DOHH2 (cell line): ENCODE results near the gene ZNF654.

Experiments
- H3F3A ChIP-seq: fragments of 200-600 bp; sonication (generic), shearing (Covaris generic); 2 replicates; pipeline ENCODE4 v1.6.0; 2016; ENCODE audit warnings: antibody characterized with exemption, mild to moderate bottlenecking; ENCODE audit not compliant: control insufficient read depth, insufficient read depth
- H3K27ac ChIP-seq: fragments of 200-600 bp; sonication (generic); 2 replicates; pipeline ENCODE4 v1.5.1; 2014; ENCODE audit warnings: low read depth, mild to moderate bottlenecking, low read length, moderate library complexity
- H3K27me3 ChIP-seq: fragments of 200-600 bp; sonication (generic); 2 replicates; pipeline ENCODE4 v1.6.1; 2014; ENCODE audit warnings: mild to moderate bottlenecking, low read length, mixed read lengths; ENCODE audit not compliant: control insufficient read depth
- H3K36me3 ChIP-seq: fragments of 200-600 bp; sonication (generic); 2 replicates; pipeline ENCODE4 v1.6.1; 2014; ENCODE audit warnings: mild to moderate bottlenecking, low read length, moderate library complexity, mixed read lengths; ENCODE audit not compliant: control insufficient read depth
- H3K4me1 ChIP-seq: fragments of 200-600 bp; sonication (generic); 2 replicates; pipeline ENCODE4 v1.6.1; 2014; ENCODE audit warnings: mild to moderate bottlenecking, low read length, mixed read lengths; ENCODE audit not compliant: control insufficient read depth
- H3K4me2 ChIP-seq: fragments of 200-600 bp; sonication (generic); 2 replicates; pipeline ENCODE4 v1.6.0; 2014; ENCODE audit warnings: mild to moderate bottlenecking, low read length, moderate library complexity
- H3K4me3 ChIP-seq: fragments of 200-600 bp; sonication (generic); 2 replicates; pipeline ENCODE4 v1.5.1; 2014; ENCODE audit warnings: mild to moderate bottlenecking, low read length, mixed read lengths
- H3K79me2 ChIP-seq: fragments of 200-600 bp; sonication (generic); 2 replicates; pipeline ENCODE4 v1.6.1; 2014; ENCODE audit warnings: mild to moderate bottlenecking, low read length, mixed read lengths; ENCODE audit not compliant: control insufficient read depth
- H3K9me2 ChIP-seq: fragments of 200-600 bp; sonication (generic); replicated peaks from 2 replicates; pipeline ENCODE4 v1.6.1; 2014; ENCODE audit warnings: mild to moderate bottlenecking, low read length, mixed read lengths; ENCODE audit not compliant: control insufficient read depth
- H3K9me3 ChIP-seq: fragments of 200-600 bp; sonication (generic); 2 replicates; pipeline ENCODE4 v1.6.1; 2014; ENCODE audit warnings: antibody characterized with exemption, low read length, mixed read lengths; ENCODE audit not compliant: control insufficient read depth, insufficient read depth
- H4K20me1 ChIP-seq: fragments of 200-600 bp; sonication (generic); 2 replicates; pipeline ENCODE4 v1.6.0; 2014; ENCODE audit warnings: low read depth, mild to moderate bottlenecking, antibody characterized with exemption, low read length, moderate library complexity; ENCODE audit not compliant: control insufficient read depth, insufficient read depth
- CTCF ChIP-seq: fragments of 200-600 bp; sonication (generic); IDR thresholded peaks from one replicate; pipeline ENCODE4 v1.5.1; 2014; ENCODE audit warnings: antibody characterized with exemption, mild to moderate bottlenecking, low read depth, low read length; ENCODE audit not compliant: poor library complexity, severe bottlenecking
- EZH2phosphoT487 ChIP-seq: fragments of 200-600 bp; sonication (generic); IDR thresholded peaks from 2 replicates; pipeline ENCODE4 v1.6.1; 2017; ENCODE audit warnings: borderline replicate concordance, mild to moderate bottlenecking, antibody characterized with exemption, low read length, moderate library complexity, mixed read lengths

Gene ZNF654

DNA sequence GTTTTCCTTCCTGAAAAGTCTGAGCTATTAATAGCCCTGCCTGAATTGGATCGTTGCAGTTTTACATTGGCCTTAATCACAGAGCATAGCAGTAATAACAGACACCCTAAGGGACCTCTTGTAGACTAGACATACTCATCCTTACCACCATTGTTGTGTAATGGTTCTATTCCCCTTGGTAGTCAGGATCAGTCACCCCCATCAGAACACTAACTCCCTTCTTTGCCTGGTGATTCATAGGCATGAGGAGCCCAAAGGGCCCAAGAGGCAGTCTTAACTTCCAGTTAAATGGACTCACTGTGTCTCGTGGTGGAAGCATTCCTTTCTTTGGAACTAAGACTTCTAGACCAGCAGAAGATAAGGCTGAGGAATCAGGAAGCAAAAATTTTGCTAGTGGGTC is 20.5 kb upstream of the ZNF654 start:
- Histone ChIP-seq H3K9me2 (no peaks in the 10 kb centered on the region), H3K9me3 (no peaks in the 10 kb centered on the region), H3K36me3 (no peaks in the 10 kb centered on the region), H3F3A (no peaks in the 10 kb centered on the region), H3K27ac (no peak overlapping the region), H3K4me1 (no peaks in the 10 kb centered on the region; the same call in 1 of the 2 replicates), H4K20me1 (no peaks in the 10 kb centered on the region), H3K4me2 (no peak overlapping the region), H3K79me2 (no peaks in the 10 kb centered on the region), H3K27me3 (no peaks in the 10 kb centered on the region), H3K4me3 (no peak overlapping the region)
- TF ChIP-seq CTCF (no peak), EZH2phosphoT487 (no peak)

GRCh38 chr3:88040529-88040928 is 18.5 kb upstream of the ZNF654 start:
- TF ChIP-seq EZH2phosphoT487 = no peak
- no peak for TF ChIP-seq CTCF
- H3K27me3 ChIP-seq = no peaks in the 10 kb centered on the region
- no peak overlapping the region for H3K4me3 ChIP-seq
- H3K4me1 ChIP-seq = no peaks in the 10 kb centered on the region
- no peaks in the 10 kb centered on the region for H3K9me3 ChIP-seq
- H3K27ac ChIP-seq = no peak overlapping the region
- H3F3A ChIP-seq = no peaks in the 10 kb centered on the region
- no peaks in the 10 kb centered on the region for H3K9me2 ChIP-seq
- no peaks in the 10 kb centered on the region for H3K36me3 ChIP-seq
- no peaks in the 10 kb centered on the region for H4K20me1 ChIP-seq
- H3K79me2 ChIP-seq = no peaks in the 10 kb centered on the region
- H3K4me2 ChIP-seq = no peak overlapping the region

DNA sequence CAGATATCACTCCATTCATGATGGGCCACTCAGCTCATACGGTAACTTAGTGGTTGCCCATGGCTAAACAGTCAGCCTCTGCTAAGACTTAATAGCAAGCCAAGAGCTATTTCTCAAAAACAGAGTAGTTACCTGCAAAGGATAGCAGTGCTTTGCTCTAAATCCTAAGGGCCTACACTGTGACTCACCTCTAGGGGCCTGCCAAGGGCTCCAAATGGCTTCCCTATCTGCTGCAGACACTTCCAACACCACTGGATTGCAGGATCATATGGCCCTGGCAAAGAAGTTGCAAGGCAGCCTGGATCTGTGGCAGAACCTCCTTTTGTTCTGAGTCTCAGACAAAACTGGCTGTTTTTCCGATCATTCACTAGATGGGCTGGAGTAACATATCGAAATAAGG is 18.1 kb upstream of the ZNF654 start:
- no peaks in the 10 kb centered on the region for H3K27me3 ChIP-seq
- no peaks in the 10 kb centered on the region for H4K20me1 ChIP-seq
- TF ChIP-seq EZH2phosphoT487 (no peak), CTCF (no peak)
- H3K27ac ChIP-seq = no peak overlapping the region
- no peaks in the 10 kb centered on the region for H3K79me2 ChIP-seq
- no peaks in the 10 kb centered on the region for H3F3A ChIP-seq
- H3K9me2 ChIP-seq = no peaks in the 10 kb centered on the region
- H3K4me1 ChIP-seq = no peaks in the 10 kb centered on the region
- H3K36me3 ChIP-seq = no peaks in the 10 kb centered on the region
- no peak overlapping the region for H3K4me3 ChIP-seq
- no peak overlapping the region for H3K4me2 ChIP-seq
- no peaks in the 10 kb centered on the region for H3K9me3 ChIP-seq

DNA sequence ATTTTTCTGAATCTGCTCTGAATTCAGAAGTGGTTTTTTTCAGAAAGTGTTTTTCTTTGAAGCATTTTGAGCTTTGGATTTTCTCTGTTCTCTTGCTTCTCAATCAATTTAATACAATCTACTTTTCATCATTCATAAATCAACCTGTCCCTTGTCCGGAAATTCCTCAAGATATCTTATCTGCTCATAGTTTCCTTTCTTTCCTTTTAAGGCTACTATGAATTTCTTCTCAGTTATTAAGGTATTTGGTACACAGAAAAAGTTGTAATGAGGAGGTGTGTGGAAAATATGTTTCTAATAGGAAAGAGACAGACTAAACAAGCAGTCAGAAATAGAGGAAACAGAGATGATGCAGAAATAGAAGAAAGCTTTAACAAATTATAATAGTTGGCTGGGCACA is 14.6 kb upstream of the ZNF654 start:
- no peak overlapping the region for H3K27ac ChIP-seq
- no peak overlapping the region for H3K4me3 ChIP-seq
- TF ChIP-seq CTCF (no peak), EZH2phosphoT487 (no peak)
- no peaks in the 10 kb centered on the region for H4K20me1 ChIP-seq
- H3K27me3 ChIP-seq = no peaks in the 10 kb centered on the region
- no peaks in the 10 kb centered on the region for H3K79me2 ChIP-seq
- no peaks in the 10 kb centered on the region for H3K36me3 ChIP-seq
- H3K4me2 ChIP-seq = no peak overlapping the region
- H3F3A ChIP-seq = no peaks in the 10 kb centered on the region
- H3K9me2 ChIP-seq = no peaks in the 10 kb centered on the region
- H3K9me3 ChIP-seq = no peaks in the 10 kb centered on the region
- H3K4me1 ChIP-seq = no peaks in the 10 kb centered on the region
